SK-N-SH (cell line): ENCODE data around the gene ABHD2. TPM values are rescaled to one million over a fixed set of nuclear protein-coding genes. Genes with fewer than 3 reads are reported as not detected.
"Not testable (repeated sequence)": the region's sequence is repeated elsewhere in the genome, so short reads cannot be mapped to it uniquely, and the experiment has no call there.

Source experiments
- CTCF ChIA-PET: fragments of 300-600, 350-600 bp; formaldehyde crosslinking; extraction: SDS; loops from one replicate; lab custom pipeline; 2021; lab: Yijun Ruan, JAX
- POLR2A ChIA-PET: fragments of 350-600 bp; sonication (Branson Sonifier 250); formaldehyde crosslinking; extraction: SDS; loops from one replicate; lab custom pipeline; 2020; ENCODE audit warnings: antibody characterized with exemption, inconsistent platforms; lab: Yijun Ruan, JAX
- DNase-seq: peaks from one replicate; pipeline ENCODE4 v3.0.0; 2012
- H2AFZ ChIP-seq: fragments of 200-600 bp; sonication (generic); 2 replicates; pipeline ENCODE4 v1.8.1; 2016; ENCODE audit warnings: antibody characterized with exemption, mild to moderate bottlenecking, low read depth
- H3F3A ChIP-seq: fragments of 200-600 bp; sonication (generic); replicated peaks from 2 replicates; pipeline ENCODE3; 2016; ENCODE audit warnings: antibody characterized with exemption, mild to moderate bottlenecking; ENCODE audit not compliant: insufficient read depth
- H3K27ac ChIP-seq, 2 experiments: fragments of 200-500 bp in 1 of 2; fragments of 200-600 bp in 1 of 2; sonication (Bioruptor generic) in 1 of 2; sonication (generic), shearing (Covaris generic) in 1 of 2; 2 replicates each; pipeline versions ENCODE4 v1.5.1 to v1.6.1; 2014 to 2016; ENCODE audit warnings: low read depth in 2 of 2, inconsistent platforms in 1 of 2, low read length in 1 of 2, mild to moderate bottlenecking in 1 of 2, mixed read lengths in 1 of 2
- H3K27me3 ChIP-seq: fragments of 200-600 bp; sonication (generic), shearing (Covaris generic); 2 replicates; pipeline ENCODE4 v1.6.1; 2016; ENCODE audit warnings: mixed run types; ENCODE audit not compliant: insufficient read depth
- H3K36me3 ChIP-seq, 2 experiments: fragments of 200-500 bp in 1 of 2; fragments of 200-600 bp in 1 of 2; sonication (Bioruptor generic) in 1 of 2; sonication (generic) in 1 of 2; replicated peaks in 1 of 2; 2 replicates each; pipeline versions ENCODE3 to v1.5.1; 2014 to 2016; ENCODE audit warnings: low read length in 1 of 2, mild to moderate bottlenecking in 1 of 2; ENCODE audit not compliant: insufficient read depth in 2 of 2, control insufficient read depth in 1 of 2
- H3K4me1 ChIP-seq, 2 experiments: fragments of 200-500 bp in 1 of 2; fragments of 200-600 bp in 1 of 2; sonication (Bioruptor generic) in 1 of 2; sonication (generic), shearing (Covaris generic) in 1 of 2; 2 replicates each; pipeline versions ENCODE4 v1.5.1 to v1.6.1; 2014 to 2016; ENCODE audit warnings: low read depth in 1 of 2, low read length in 1 of 2, mixed run types in 1 of 2; ENCODE audit not compliant: insufficient read depth in 2 of 2, control insufficient read depth in 1 of 2
- H3K4me2 ChIP-seq: fragments of 200-600 bp; sonication (generic), shearing (Covaris generic); 2 replicates; pipeline ENCODE4 v1.6.1; 2017; ENCODE audit warnings: mixed run types
- H3K4me3 ChIP-seq, 2 experiments: fragments of 200-500 bp in 1 of 2; fragments of 200-600 bp in 1 of 2; sonication (Bioruptor generic) in 1 of 2; sonication (generic), shearing (Covaris generic) in 1 of 2; 2 replicates each; pipeline versions ENCODE4 v1.5.1 to v1.8.1; 2014 to 2016; ENCODE audit warnings: low read depth in 2 of 2, inconsistent platforms in 1 of 2, low read length in 1 of 2, mild to moderate bottlenecking in 1 of 2, mixed read lengths in 1 of 2, moderate library complexity in 1 of 2
- H3K79me2 ChIP-seq: fragments of 200-600 bp; sonication (generic); 2 replicates; pipeline ENCODE4 v1.8.1; 2017; ENCODE audit warnings: mild to moderate bottlenecking; ENCODE audit not compliant: insufficient read depth
- H3K9ac ChIP-seq: fragments of 200-600 bp; sonication (generic); 2 replicates; pipeline ENCODE4 v1.6.1; 2017; ENCODE audit warnings: mixed run types
- H3K9me2 ChIP-seq: fragments of 200-600 bp; sonication (generic); 2 replicates; pipeline ENCODE4 v1.6.1; 2017; ENCODE audit warnings: mixed run types
- H3K9me3 ChIP-seq: fragments of 200-600 bp; sonication (generic); 2 replicates; pipeline ENCODE4 v1.6.1; 2017; ENCODE audit warnings: mixed run types, mild to moderate bottlenecking, moderate library complexity
- H4K20me1 ChIP-seq: fragments of 200-600 bp; sonication (generic); 2 replicates; pipeline ENCODE4 v1.6.1; 2017; ENCODE audit warnings: mild to moderate bottlenecking, mixed run types; ENCODE audit not compliant: insufficient read depth
- EP300 ChIP-seq, 2 experiments: IDR thresholded peaks; 2 replicates each; pipeline versions ENCODE4 v1.4.0 to v1.6.1; 2012; ENCODE audit warnings: borderline replicate concordance in 1 of 2, low read depth in 1 of 2, low read length in 1 of 2
- EZH2phosphoT487 ChIP-seq: fragments of 200-600 bp; sonication (generic); IDR thresholded peaks from 2 replicates; pipeline ENCODE4 v1.6.1; 2017; ENCODE audit warnings: low read depth, mixed run types, mild to moderate bottlenecking, antibody characterized with exemption, moderate library complexity, borderline replicate concordance
- FOXJ3 ChIP-seq: sonication (generic); formaldehyde crosslinking; IDR thresholded peaks from 2 replicates; pipeline ENCODE4 v1.5.1; 2020; ENCODE audit warnings: mild to moderate bottlenecking, missing genetic modification reagents
- GABPA ChIP-seq: IDR thresholded peaks from 2 replicates; pipeline ENCODE4 v1.4.0; 2012; ENCODE audit warnings: low read depth, mild to moderate bottlenecking
- GATA2 ChIP-seq: sonication (generic); formaldehyde crosslinking; IDR thresholded peaks from 2 replicates; pipeline ENCODE4 v1.5.0; 2020; ENCODE audit warnings: mild to moderate bottlenecking, missing genetic modification reagents
- MEF2A ChIP-seq: IDR thresholded peaks from 2 replicates; pipeline ENCODE4 v1.4.0; 2012; ENCODE audit warnings: low read depth, borderline replicate concordance
- MXI1 ChIP-seq: IDR thresholded peaks from 2 replicates; pipeline ENCODE4 v1.6.1; 2012; ENCODE audit warnings: mild to moderate bottlenecking, low read depth, low read length, improper control_type of control experiment
- POLR2AphosphoS5 ChIP-seq: IDR thresholded peaks from 2 replicates; pipeline ENCODE4 v1.6.1; 2012; ENCODE audit warnings: low read depth, low read length
- RFX5 ChIP-seq: IDR thresholded peaks from 2 replicates; pipeline ENCODE4 v1.6.1; 2012; ENCODE audit warnings: mild to moderate bottlenecking, improper control_type of control experiment, low read length
- SIN3A ChIP-seq: IDR thresholded peaks from 2 replicates; pipeline ENCODE4 v1.6.1; 2012; ENCODE audit warnings: low read depth, mild to moderate bottlenecking, low read length, moderate library complexity, borderline replicate concordance
- SMC3 ChIP-seq: IDR thresholded peaks from 2 replicates; pipeline ENCODE4 v1.6.1; 2012; ENCODE audit warnings: low read depth, low read length, improper control_type of control experiment
- TAF1 ChIP-seq: IDR thresholded peaks from 2 replicates; pipeline ENCODE4 v1.6.1; 2012; ENCODE audit warnings: low read depth, mild to moderate bottlenecking, low read length, moderate library complexity, borderline replicate concordance
- YY1 ChIP-seq: IDR thresholded peaks from 2 replicates; pipeline ENCODE4 v1.4.0; 2012; ENCODE audit warnings: low read depth, mild to moderate bottlenecking
- WGBS: methylation state at CpG from one replicate; pipeline ENCODE4 v1.1.6; 2017; ENCODE audit warnings: low lambda C conversion rate; 5-methylcytosine and 5-hydroxymethylcytosine counted together
- polyA plus RNA-seq, 3 experiments: library from polyadenylated mRNA; depleted of rRNA; stranded (reverse); fragments of >200 nt; gene quantifications; 2 replicates each; pipeline ENCODE4 v1.2.3, GENCODE V29; 2012
- TF ChIP-seq, protein P1 (sequence below): IDR thresholded peaks from 2 replicates; pipeline ENCODE4 v1.4.0; 2012; ENCODE audit warnings: low read depth, borderline replicate concordance
- TF ChIP-seq, protein P2 (sequence below): IDR thresholded peaks from 2 replicates; pipeline ENCODE4 v1.4.0; 2012; ENCODE audit warnings: low read depth, borderline replicate concordance
- TF ChIP-seq, protein P3 (sequence below): IDR thresholded peaks from 2 replicates; pipeline ENCODE4; 2012
- TF ChIP-seq, protein P4 (sequence below): IDR thresholded peaks from 2 replicates; pipeline ENCODE4 v1.4.0; 2012; ENCODE audit warnings: low read depth

Gene ABHD2
- polyA plus RNA-seq, 1 of the 3 experiments (the other 2 are of a cell fraction): 19.2 TPM

DNA sequence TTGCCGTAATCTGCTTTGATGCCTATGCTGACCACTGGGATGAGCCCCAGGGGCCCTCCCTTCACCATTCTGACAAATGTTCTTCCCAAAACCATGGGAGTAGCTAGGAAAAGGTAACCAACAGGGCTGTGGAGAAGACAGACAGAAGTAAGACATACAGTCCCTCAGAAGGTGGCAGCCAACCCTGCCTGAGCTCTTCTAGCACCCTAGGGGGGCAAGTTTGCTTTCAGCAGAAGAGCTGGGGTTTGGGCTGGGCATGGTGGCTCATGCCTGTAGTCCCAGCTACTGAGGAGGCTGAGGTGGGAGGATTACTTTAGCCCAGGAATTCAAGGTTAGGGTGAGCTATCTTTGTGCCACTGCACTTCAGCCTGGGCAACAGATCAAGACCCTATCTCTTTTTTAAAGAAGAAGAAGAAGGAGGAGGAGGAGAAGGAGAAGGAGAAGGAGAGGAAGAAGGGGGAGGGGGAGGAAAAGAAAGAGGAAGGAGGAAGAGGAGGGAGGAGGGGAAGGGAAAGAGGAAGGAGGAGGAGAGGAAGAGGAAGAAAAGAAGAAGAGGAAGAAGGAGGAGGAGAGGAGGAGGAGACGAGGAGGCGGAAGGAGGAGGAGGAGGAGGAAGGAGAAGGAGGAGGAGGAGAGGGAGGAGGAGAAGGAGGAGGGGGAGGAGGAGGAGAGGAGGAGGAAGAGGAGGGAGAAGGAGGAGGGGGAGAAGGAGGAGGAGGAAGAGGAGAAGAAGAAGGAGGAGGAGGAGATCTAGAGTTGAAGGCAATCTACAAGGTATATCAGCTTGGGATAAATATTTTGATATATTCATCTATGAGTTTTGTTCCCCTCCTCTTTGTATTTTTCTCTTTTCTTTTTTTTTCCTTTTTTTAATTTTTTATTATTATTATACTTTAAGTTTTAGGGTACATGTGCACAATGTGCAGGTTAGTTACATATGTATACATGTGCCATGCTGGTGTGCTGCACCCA, 44.9 kb upstream of the ABHD2 start (continued):
- TF ChIP-seq GABPA: no peak
- TF ChIP-seq, protein P1, sequence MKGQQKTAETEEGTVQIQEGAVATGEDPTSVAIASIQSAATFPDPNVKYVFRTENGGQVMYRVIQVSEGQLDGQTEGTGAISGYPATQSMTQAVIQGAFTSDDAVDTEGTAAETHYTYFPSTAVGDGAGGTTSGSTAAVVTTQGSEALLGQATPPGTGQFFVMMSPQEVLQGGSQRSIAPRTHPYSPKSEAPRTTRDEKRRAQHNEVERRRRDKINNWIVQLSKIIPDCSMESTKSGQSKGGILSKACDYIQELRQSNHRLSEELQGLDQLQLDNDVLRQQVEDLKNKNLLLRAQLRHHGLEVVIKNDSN: no peak
- TF ChIP-seq FOXJ3 (CRISPR knock-in tag): no peak
- no peak for TF ChIP-seq RFX5

DNA sequence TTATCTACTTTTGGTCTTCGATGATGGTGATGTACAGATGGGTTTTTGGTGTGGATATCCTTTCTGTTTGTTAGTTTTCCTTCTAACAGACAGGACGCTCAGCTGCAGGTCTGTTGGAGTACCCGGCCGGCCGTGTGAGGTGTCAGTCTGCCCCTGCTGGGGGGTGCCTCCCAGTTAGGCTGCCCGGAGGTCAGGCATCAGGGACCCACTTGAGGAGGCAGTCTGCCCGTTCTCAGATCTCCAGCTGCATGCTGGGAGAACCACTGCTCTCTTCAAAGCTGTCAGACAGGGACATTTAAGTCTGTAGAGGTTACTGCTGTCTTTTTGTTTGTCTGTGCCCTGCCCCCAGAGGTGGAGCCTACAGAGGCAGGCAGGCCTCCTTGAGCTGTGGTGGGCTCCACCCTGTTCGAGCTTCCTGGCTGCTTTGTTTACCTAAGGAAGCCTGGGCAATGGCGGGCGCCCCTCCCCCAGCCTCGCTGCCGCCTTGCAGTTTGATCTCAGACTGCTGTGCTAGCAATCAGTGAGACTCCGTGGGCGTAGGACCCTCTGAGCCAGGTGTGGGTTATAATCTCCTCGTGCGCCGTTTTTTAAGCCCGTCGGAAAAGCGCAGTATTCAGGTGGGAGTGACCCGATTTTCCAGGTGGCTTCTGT, 39.1 kb upstream of the ABHD2 start:
- DNase-seq: not testable (repeated sequence)
- 68% methylated on average over 19 of the region's 21 CpGs for WGBS

DNA sequence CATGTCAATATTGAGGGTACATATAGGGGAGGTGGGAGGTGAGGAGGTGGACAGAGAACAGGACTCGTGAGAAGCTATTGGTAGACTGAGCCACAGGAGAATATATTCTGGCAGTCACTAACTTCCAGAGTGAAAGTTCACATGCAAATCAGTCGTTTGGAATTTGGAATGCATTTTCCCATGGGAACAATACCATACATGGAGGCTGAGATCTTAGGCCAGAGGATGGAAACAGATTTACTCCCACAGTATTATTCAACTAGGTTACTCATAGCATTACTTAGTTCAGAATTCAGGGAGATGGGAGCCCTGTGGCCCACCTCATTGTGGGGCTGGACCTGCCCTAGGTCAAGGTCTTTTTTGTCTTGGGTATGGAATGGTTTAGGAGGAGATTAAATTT, 36.4 kb upstream of the ABHD2 start:
- no peaks in the 10 kb centered on the region for H3K9me3 ChIP-seq
- peak overlapping the region in 1 of 2 experiments; percentile 64; a peak in 2 of 4 replicates for H3K27ac ChIP-seq
- ChIA-PET POLR2A (no interaction called here), CTCF (interaction anchor here (0.9 to 13.0 kb wide), 5 partner anchors 9 to 155 kb away, joined by 3 to 363 read pairs (median 3); no protein-coding TSS in a partner anchor)
- H2AFZ ChIP-seq: 0 out of 2 replicates have a peak overlapping the region, but pooled peaks have one; percentile 2
- no peaks in the 10 kb centered on the region for H4K20me1 ChIP-seq
- no peaks in the 10 kb centered on the region for H3K36me3 ChIP-seq
- no peaks in the 10 kb centered on the region for H3K27me3 ChIP-seq
- WGBS: 53% methylated on average over 2 of the region's 2 CpGs
- peaks cover 6% of the 10 kb centered on the region for H3F3A ChIP-seq
- no peak overlapping the region for H3K9ac ChIP-seq
- no peak for DNase-seq
- H3K4me3 ChIP-seq: no peak overlapping the region
- H3K4me1 ChIP-seq: no peaks in the 10 kb centered on the region; a peak in 1 of 4 replicates
- no peaks in the 10 kb centered on the region for H3K79me2 ChIP-seq
- 0 out of 2 replicates have a peak overlapping the region, but pooled peaks have one; percentile 26 for H3K4me2 ChIP-seq
- no peaks in the 10 kb centered on the region for H3K9me2 ChIP-seq
- TF ChIP-seq, protein P2, sequence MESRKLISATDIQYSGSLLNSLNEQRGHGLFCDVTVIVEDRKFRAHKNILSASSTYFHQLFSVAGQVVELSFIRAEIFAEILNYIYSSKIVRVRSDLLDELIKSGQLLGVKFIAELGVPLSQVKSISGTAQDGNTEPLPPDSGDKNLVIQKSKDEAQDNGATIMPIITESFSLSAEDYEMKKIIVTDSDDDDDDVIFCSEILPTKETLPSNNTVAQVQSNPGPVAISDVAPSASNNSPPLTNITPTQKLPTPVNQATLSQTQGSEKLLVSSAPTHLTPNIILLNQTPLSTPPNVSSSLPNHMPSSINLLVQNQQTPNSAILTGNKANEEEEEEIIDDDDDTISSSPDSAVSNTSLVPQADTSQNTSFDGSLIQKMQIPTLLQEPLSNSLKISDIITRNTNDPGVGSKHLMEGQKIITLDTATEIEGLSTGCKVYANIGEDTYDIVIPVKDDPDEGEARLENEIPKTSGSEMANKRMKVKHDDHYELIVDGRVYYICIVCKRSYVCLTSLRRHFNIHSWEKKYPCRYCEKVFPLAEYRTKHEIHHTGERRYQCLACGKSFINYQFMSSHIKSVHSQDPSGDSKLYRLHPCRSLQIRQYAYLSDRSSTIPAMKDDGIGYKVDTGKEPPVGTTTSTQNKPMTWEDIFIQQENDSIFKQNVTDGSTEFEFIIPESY: no peak
- TF ChIP-seq, protein P3, sequence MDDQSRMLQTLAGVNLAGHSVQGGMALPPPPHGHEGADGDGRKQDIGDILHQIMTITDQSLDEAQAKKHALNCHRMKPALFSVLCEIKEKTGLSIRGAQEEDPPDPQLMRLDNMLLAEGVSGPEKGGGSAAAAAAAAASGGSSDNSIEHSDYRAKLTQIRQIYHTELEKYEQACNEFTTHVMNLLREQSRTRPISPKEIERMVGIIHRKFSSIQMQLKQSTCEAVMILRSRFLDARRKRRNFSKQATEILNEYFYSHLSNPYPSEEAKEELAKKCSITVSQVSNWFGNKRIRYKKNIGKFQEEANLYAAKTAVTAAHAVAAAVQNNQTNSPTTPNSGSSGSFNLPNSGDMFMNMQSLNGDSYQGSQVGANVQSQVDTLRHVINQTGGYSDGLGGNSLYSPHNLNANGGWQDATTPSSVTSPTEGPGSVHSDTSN: no peak
- no peak for TF ChIP-seq MEF2A
- TF ChIP-seq FOXJ3 (CRISPR knock-in tag): no peak
- no peak for TF ChIP-seq GABPA
- no peak for TF ChIP-seq GATA2 (CRISPR knock-in tag)
- TF ChIP-seq POLR2AphosphoS5: no peak
- no peak for TF ChIP-seq MXI1
- TF ChIP-seq SMC3: no peak
- no peak for TF ChIP-seq EZH2phosphoT487
- TF ChIP-seq YY1: no peak
- TF ChIP-seq SIN3A: no peak
- TF ChIP-seq, protein P4, sequence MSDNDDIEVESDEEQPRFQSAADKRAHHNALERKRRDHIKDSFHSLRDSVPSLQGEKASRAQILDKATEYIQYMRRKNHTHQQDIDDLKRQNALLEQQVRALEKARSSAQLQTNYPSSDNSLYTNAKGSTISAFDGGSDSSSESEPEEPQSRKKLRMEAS: no peak
- no peak for TF ChIP-seq TAF1
- TF ChIP-seq EP300 (IDR thresholded peaks at IDR 0.05; ENCODE audit: borderline replicate concordance in 1 of 2, low read depth in 1 of 2, low read length in 1 of 2): no peak

More for the DNA sequence above, 39.1 kb upstream of the ABHD2 start:
- CTCF ChIA-PET, POLR2A ChIA-PET, H3K9me2 ChIP-seq, H3K9me3 ChIP-seq, H3K36me3 ChIP-seq, H4K20me1 ChIP-seq, H3K9ac ChIP-seq, H3K4me2 ChIP-seq, H3K4me3 ChIP-seq, H3F3A ChIP-seq, H3K27me3 ChIP-seq, H3K4me1 ChIP-seq, H2AFZ ChIP-seq, H3K79me2 ChIP-seq, H3K27ac ChIP-seq: not testable (repeated sequence)
